HEK293T (cell line): Measurements from ENCODE around the gene CD74.
"Not testable (repeated sequence)": the region's sequence is repeated elsewhere in the genome, so short reads cannot be mapped to it uniquely, and the experiment has no call there.

Source experiments
- CTCF ChIA-PET: fragments of 350-600 bp; formaldehyde crosslinking; extraction: SDS; loops from one replicate; lab custom pipeline; 2021; ENCODE audit warnings: antibody characterized with exemption, inconsistent platforms; lab: Yijun Ruan, JAX
- POLR2A ChIA-PET: fragments of 350-600 bp; formaldehyde crosslinking; extraction: SDS; loops from one replicate; lab custom pipeline; 2020; ENCODE audit warnings: antibody characterized with exemption, inconsistent platforms; lab: Yijun Ruan, JAX
- DNase-seq: peaks from one replicate; pipeline ENCODE4 v3.0.0; 2012; ENCODE audit warnings: mixed read lengths; ENCODE audit errors: extremely low spot score
- ARNT ChIP-seq: fragments of 450-650 bp; IDR thresholded peaks from 2 replicates; pipeline ENCODE4 v1.6.1; 2017; ENCODE audit warnings: mild to moderate bottlenecking
- BHLHE40 ChIP-seq: fragments of 450-650 bp; IDR thresholded peaks from 2 replicates; pipeline ENCODE4 v1.6.1; 2016; ENCODE audit warnings: mild to moderate bottlenecking, moderate library complexity, borderline replicate concordance
- CTBP1 ChIP-seq: fragments of 450-650 bp; IDR thresholded peaks from 2 replicates; pipeline ENCODE4 v1.6.1; 2016; ENCODE audit warnings: borderline replicate concordance
- ELF4 ChIP-seq: fragments of 450-650 bp; IDR thresholded peaks from 2 replicates; pipeline ENCODE4 v1.6.1; 2017; ENCODE audit warnings: antibody characterized with exemption
- FOXA1 ChIP-seq: fragments of 450-650 bp; IDR thresholded peaks from 2 replicates; pipeline ENCODE4 v1.6.1; 2016; ENCODE audit warnings: mild to moderate bottlenecking
- FOXK2 ChIP-seq: fragments of 450-650 bp; IDR thresholded peaks from 2 replicates; pipeline ENCODE4 v1.6.1; 2016; ENCODE audit warnings: mild to moderate bottlenecking
- FOXM1 ChIP-seq: fragments of 450-650 bp; IDR thresholded peaks from 2 replicates; pipeline ENCODE4 v1.6.1; 2017; ENCODE audit warnings: mild to moderate bottlenecking, borderline replicate concordance
- HDGF ChIP-seq: fragments of 450-650 bp; IDR thresholded peaks from 2 replicates; pipeline ENCODE4 v1.6.1; 2017; ENCODE audit warnings: antibody characterized with exemption, borderline replicate concordance
- L3MBTL2 ChIP-seq: fragments of 450-650 bp; conservative IDR thresholded peaks from 2 replicates; pipeline ENCODE4 v1.6.1; 2016; ENCODE audit warnings: mild to moderate bottlenecking
- LEF1 ChIP-seq: fragments of 450-650 bp; IDR thresholded peaks from 2 replicates; pipeline ENCODE4 v1.6.1; 2017; ENCODE audit warnings: mild to moderate bottlenecking, borderline replicate concordance
- NFRKB ChIP-seq: fragments of 450-650 bp; IDR thresholded peaks from 2 replicates; pipeline ENCODE4 v1.6.1; 2016; ENCODE audit warnings: mild to moderate bottlenecking, moderate library complexity
- SP1 ChIP-seq: fragments of 450-650 bp; IDR thresholded peaks from 2 replicates; pipeline ENCODE4 v1.6.1; 2017
- SUZ12 ChIP-seq: fragments of 450-650 bp; IDR thresholded peaks from 2 replicates; pipeline ENCODE4 v1.6.1; 2016; ENCODE audit warnings: mild to moderate bottlenecking
- TARDBP ChIP-seq: fragments of 450-650 bp; IDR thresholded peaks from 2 replicates; pipeline ENCODE4 v1.6.1; 2016
- ZNF384 ChIP-seq: fragments of 450-650 bp; IDR thresholded peaks from 2 replicates; pipeline ENCODE4 v1.6.1; 2016
- TF ChIP-seq, protein P1 (sequence below): fragments of 450-650 bp; IDR thresholded peaks from 2 replicates; pipeline ENCODE4 v1.6.1; 2016

Gene CD74

GRCh38 chr5:150457121-150457520 lies 44.4 kb upstream of the CD74 start:
- TF ChIP-seq ZNF384 (no peak), CTBP1 (no peak), L3MBTL2 (no peak), NFRKB (no peak), FOXK2 (no peak), HDGF (no peak), SP1 (no peak), BHLHE40 (no peak), FOXA1 (no peak), LEF1 (no peak), SUZ12 (no peak), TARDBP (no peak), ELF4 (no peak), ARNT (no peak), FOXM1 (no peak)
- TF ChIP-seq, protein P1, sequence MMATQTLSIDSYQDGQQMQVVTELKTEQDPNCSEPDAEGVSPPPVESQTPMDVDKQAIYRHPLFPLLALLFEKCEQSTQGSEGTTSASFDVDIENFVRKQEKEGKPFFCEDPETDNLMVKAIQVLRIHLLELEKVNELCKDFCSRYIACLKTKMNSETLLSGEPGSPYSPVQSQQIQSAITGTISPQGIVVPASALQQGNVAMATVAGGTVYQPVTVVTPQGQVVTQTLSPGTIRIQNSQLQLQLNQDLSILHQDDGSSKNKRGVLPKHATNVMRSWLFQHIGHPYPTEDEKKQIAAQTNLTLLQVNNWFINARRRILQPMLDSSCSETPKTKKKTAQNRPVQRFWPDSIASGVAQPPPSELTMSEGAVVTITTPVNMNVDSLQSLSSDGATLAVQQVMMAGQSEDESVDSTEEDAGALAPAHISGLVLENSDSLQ: no peak
- ChIA-PET POLR2A (no interaction called here), CTCF (interaction anchor here (0.6 to 2.5 kb wide), 4 partner anchors 10 to 390 kb away, joined by 3 to 9 read pairs (median 6); no protein-coding TSS in a partner anchor)
- no peak for DNase-seq

DNA sequence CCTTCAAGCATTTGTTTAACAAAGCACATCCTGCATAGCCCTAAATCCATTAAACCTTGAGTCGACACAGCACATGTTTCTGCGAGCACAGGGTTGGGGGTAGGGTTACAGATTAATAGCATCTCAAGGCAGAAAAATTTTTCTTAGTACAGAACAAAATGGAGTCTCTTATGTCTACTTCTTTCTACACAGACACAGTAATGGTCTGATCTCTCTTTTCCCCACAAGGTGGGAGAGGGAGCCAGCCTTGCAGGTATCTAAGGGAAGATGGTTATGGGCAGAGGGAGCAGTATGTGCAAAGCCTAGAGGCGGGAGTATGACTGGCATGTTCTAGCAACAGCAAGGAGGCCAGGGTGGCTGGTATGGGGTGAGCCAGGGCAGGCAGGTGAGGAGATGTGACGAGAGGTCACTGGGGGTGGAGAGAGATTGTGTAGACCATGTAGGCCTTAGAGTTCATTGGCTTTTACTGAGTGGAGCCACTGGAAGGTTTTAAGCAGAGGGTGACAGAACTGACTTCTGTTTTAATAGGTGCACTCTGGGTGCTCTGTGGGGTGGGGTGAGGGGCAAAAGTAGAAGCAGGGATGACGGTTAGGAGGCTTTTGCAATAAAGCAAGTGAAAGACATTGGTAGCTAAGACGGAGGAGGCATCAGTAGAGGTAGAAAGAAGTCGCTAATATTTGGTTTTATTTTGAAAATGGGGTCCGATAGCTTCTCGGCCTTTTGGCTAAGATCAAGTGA lies 42.0 kb upstream of the CD74 start:
- TF ChIP-seq HDGF: no peak
- ChIA-PET POLR2A (no interaction called here), CTCF (no interaction called here)
- DNase-seq: no peak

- CTCF ChIA-PET, POLR2A ChIA-PET, DNase-seq: not testable (repeated sequence)
These were observed 41.3 kb upstream of the CD74 start for GRCh38 chr5:150454027-150454426.

DNA sequence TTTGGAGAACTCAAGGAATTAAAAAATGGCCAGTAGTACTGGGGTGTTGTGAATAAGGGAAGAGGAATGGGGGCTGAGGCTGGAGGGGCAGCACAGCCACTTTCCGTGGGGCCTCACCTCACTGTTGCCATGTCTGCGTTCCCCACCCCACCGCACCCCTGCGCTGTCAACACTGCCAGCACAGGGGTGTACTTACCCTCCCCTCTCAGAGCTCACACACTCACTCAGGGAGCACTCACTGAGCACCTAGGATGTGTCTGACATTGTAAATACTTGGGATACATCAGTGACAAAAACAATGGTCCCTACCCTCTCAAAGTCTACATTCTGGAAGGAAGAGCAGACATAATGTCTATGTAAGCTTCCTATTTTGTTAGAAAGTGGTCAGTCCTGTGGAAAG lies 40.2 kb upstream of the CD74 start:
- CTCF ChIA-PET: no interaction called here
- POLR2A ChIA-PET: no interaction called here
- DNase-seq: no peak
- TF ChIP-seq ELF4 (no peak), BHLHE40 (no peak), SP1 (no peak), HDGF (no peak), SUZ12 (no peak), LEF1 (no peak), FOXA1 (no peak), L3MBTL2 (no peak), FOXM1 (no peak)
- TF ChIP-seq, protein P1: no peak

GRCh38 chr5:150451594-150451993 lies 38.9 kb upstream of the CD74 start:
- TF ChIP-seq FOXA1 (no peak), TARDBP (no peak), FOXK2 (no peak), ELF4 (no peak), FOXM1 (no peak), SP1 (no peak), CTBP1 (no peak), LEF1 (no peak), BHLHE40 (no peak), SUZ12 (no peak), HDGF (no peak), ARNT (no peak), L3MBTL2 (no peak), NFRKB (no peak), ZNF384 (no peak)
- TF ChIP-seq, protein P1: no peak
- CTCF ChIA-PET: interaction anchor here (0.6 to 1.6 kb wide), 2 partner anchors 9 to 107 kb away, joined by 4 read pairs; no protein-coding TSS in a partner anchor
- DNase-seq: no peak
- POLR2A ChIA-PET: no interaction called here

GRCh38 chr5:150449517-150450339 lies 37.0 kb upstream of the CD74 start, which contains the start of gene RPS14:
Gene RPS14, minus strand, starts transcription at chr5:150449739. Its CDS starts 2,006 bp downstream, at chr5:150447733.
- ChIA-PET CTCF (interaction anchor here (0.6 to 1.3 kb wide), 8 partner anchors 10 to 250 kb away, joined by 3 to 9 read pairs (median 4); no protein-coding TSS in a partner anchor), POLR2A (interaction anchor here (0.5 to 1.7 kb wide), 21 partner anchors 8 to 278 kb away, joined by 3 to 18 read pairs (median 3); partner anchors contain the start of gene RBM22)
- TF ChIP-seq ELF4 (peak; percentile 95), FOXK2 (peak; percentile 85), SUZ12 (no peak), SP1 (no peak), CTBP1 (0 out of 2 replicates have a peak, but pooled peaks have one; percentile 32), NFRKB (peak; percentile 89), L3MBTL2 (peak; percentile 71)
- peak; percentile 93 for DNase-seq
